ENCODE measurements around the gene FAR2. TPM values are rescaled to one million over a fixed set of nuclear protein-coding genes. Genes with fewer than 3 reads are reported as not detected.

The FAR2 gene
- total RNA-seq, 1 donor, result 10.5 TPM

DNA sequence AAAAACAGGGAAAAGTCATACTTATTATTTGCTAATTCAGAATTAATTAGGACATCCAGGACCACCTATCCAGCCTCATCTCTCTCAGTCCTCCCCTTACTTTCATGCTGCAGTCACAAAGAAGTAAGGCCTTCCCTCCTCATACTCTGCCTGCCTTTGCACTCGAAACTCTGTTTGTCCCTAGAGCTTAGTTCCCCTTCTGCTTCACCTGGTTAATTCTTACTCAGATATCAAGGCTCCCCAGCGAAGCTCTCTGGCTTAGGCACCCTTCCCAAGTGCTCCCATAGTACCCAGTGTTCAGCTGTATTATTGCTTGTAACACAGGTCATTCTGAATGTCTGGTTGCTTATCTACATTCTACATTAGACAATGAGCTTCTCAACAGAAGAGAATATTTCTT, 150.6 kb downstream of the FAR2 start:
- Histone ChIP-seq H3K4me3 (ENCODE audit: insufficient read depth, low read length) (no peak overlapping the region), H3K36me3 (ENCODE audit: insufficient read depth, low read length) (no peaks in the 10 kb centered on the region), H2AFZ (ENCODE audit: low read length) (no peak overlapping the region), H3K9me3 (ENCODE audit: low read depth, low read length) (no peaks in the 10 kb centered on the region), H3K27me3 (ENCODE audit: insufficient read depth, low read length) (no peaks in the 10 kb centered on the region), H4K20me1 (ENCODE audit: insufficient read depth, low read length) (no peaks in the 10 kb centered on the region), H3K27ac (ENCODE audit: low read depth, low read length) (no peak overlapping the region), H3K4me2 (ENCODE audit: insufficient read depth, low read length) (no peak overlapping the region), H3K4me1 (ENCODE audit: insufficient read depth, low read length) (no peaks in the 10 kb centered on the region), H3K79me2 (ENCODE audit: insufficient read depth, low read length) (no peaks in the 10 kb centered on the region)
- no peak for DNase-seq (ENCODE audit: insufficient read length, low spot score, missing footprints)
- TF ChIP-seq, protein P1, sequence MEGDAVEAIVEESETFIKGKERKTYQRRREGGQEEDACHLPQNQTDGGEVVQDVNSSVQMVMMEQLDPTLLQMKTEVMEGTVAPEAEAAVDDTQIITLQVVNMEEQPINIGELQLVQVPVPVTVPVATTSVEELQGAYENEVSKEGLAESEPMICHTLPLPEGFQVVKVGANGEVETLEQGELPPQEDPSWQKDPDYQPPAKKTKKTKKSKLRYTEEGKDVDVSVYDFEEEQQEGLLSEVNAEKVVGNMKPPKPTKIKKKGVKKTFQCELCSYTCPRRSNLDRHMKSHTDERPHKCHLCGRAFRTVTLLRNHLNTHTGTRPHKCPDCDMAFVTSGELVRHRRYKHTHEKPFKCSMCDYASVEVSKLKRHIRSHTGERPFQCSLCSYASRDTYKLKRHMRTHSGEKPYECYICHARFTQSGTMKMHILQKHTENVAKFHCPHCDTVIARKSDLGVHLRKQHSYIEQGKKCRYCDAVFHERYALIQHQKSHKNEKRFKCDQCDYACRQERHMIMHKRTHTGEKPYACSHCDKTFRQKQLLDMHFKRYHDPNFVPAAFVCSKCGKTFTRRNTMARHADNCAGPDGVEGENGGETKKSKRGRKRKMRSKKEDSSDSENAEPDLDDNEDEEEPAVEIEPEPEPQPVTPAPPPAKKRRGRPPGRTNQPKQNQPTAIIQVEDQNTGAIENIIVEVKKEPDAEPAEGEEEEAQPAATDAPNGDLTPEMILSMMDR (IDR thresholded peaks at IDR 0.05; ENCODE audit: extremely low read depth, low read depth, low read length), result no peak

DNA sequence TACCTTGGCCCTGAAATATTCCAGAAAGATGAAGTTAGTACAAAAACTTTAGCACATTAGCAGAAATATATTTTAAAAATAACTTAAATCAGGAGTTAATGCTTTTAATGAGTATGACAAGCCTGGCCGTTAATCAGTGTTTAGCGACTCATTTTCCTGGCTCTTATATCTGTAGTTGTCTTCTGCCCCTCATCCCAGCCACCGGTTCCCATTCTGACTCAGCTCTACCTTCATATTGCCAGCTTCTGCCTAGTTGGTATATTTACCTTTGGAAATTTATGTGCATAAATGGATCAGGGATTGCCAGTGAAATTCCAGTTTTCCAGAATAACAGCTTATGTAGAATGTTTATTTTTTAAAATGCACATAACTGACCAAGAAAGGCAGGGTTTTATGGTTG, 152.0 kb downstream of the FAR2 start:
- H3K36me3 ChIP-seq (ENCODE audit: insufficient read depth, low read length), result no peaks in the 10 kb centered on the region
- TF ChIP-seq, protein P1 (IDR thresholded peaks at IDR 0.05; ENCODE audit: extremely low read depth, low read depth, low read length), result no peak

DNA sequence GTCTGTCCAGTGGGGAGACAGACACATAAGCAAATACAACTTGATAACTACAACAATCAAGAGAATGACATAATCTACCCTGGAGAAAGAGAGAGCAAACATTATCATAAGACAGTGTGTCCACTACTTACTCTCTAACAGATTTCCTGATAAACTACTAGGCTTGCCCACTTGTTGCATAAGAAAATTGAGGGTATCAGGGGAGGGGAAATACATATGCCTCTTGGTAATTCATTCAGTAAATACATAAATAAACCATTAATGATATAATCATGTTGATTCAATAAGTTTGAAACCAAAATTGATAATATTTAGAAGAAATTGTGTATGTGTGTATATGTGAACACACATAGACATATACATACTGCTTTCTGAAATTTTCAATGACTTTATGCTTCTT, 155.3 kb downstream of the FAR2 start:
- H4K20me1 ChIP-seq (ENCODE audit: insufficient read depth, low read length), result no peaks in the 10 kb centered on the region
- H3K36me3 ChIP-seq (ENCODE audit: insufficient read depth, low read length), result no peaks in the 10 kb centered on the region
- DNase-seq (ENCODE audit: insufficient read length, low spot score, missing footprints), result no peak
- H3K4me3 ChIP-seq (ENCODE audit: insufficient read depth, low read length), result no peak overlapping the region
- no peaks in the 10 kb centered on the region for H3K79me2 ChIP-seq (ENCODE audit: insufficient read depth, low read length)
- no peak overlapping the region for H3K27ac ChIP-seq (ENCODE audit: low read depth, low read length)
- no peaks in the 10 kb centered on the region for H3K4me1 ChIP-seq (ENCODE audit: insufficient read depth, low read length)
- H2AFZ ChIP-seq (ENCODE audit: low read length), result no peak overlapping the region
- H3K9me3 ChIP-seq (ENCODE audit: low read depth, low read length), result no peaks in the 10 kb centered on the region
- TF ChIP-seq, protein P1 (IDR thresholded peaks at IDR 0.05; ENCODE audit: extremely low read depth, low read depth, low read length), result no peak
- no peak overlapping the region for H3K4me2 ChIP-seq (ENCODE audit: insufficient read depth, low read length)
- no peaks in the 10 kb centered on the region for H3K27me3 ChIP-seq (ENCODE audit: insufficient read depth, low read length)

More for the DNA sequence above, 152.0 kb downstream of the FAR2 start:
- H3K9me3 ChIP-seq (ENCODE audit: low read depth, low read length), result no peaks in the 10 kb centered on the region
- H3K4me1 ChIP-seq (ENCODE audit: insufficient read depth, low read length), result no peaks in the 10 kb centered on the region
- H3K4me3 ChIP-seq (ENCODE audit: insufficient read depth, low read length), result no peak overlapping the region
- H3K27ac ChIP-seq (ENCODE audit: low read depth, low read length), result no peak overlapping the region
- no peaks in the 10 kb centered on the region for H3K79me2 ChIP-seq (ENCODE audit: insufficient read depth, low read length)
- no peak overlapping the region for H2AFZ ChIP-seq (ENCODE audit: low read length)
- no peak overlapping the region for H3K4me2 ChIP-seq (ENCODE audit: insufficient read depth, low read length)
- H3K27me3 ChIP-seq (ENCODE audit: insufficient read depth, low read length), result no peaks in the 10 kb centered on the region
- DNase-seq (ENCODE audit: insufficient read length, low spot score, missing footprints), result no peak
- H4K20me1 ChIP-seq (ENCODE audit: insufficient read depth, low read length), result no peaks in the 10 kb centered on the region

DNA sequence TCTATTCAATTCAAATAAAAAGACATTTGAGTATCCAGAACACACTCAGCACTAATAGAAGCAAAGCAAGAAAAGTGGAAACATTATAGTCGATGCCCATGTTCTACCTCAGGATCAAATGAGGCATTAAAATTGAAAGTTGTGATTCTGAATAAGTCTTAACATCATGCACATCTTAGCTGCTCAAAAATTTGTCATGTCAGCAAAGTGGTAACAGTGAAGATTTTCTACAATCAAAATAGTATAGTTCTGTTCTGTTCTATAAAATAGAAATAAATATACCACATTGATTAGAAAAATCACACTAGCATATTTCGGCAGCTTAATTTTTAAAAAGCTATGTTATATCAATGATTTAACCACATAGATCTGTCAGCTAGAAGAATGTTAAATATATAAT, 157.2 kb downstream of the FAR2 start:
- H3K27me3 ChIP-seq (ENCODE audit: insufficient read depth, low read length), result no peaks in the 10 kb centered on the region
- no peaks in the 10 kb centered on the region for H3K4me1 ChIP-seq (ENCODE audit: insufficient read depth, low read length)
- no peaks in the 10 kb centered on the region for H3K9me3 ChIP-seq (ENCODE audit: low read depth, low read length)
- DNase-seq (ENCODE audit: insufficient read length, low spot score, missing footprints), result no peak
- H3K79me2 ChIP-seq (ENCODE audit: insufficient read depth, low read length), result no peaks in the 10 kb centered on the region
- TF ChIP-seq, protein P1 (IDR thresholded peaks at IDR 0.05; ENCODE audit: extremely low read depth, low read depth, low read length), result no peak
- no peak overlapping the region for H3K4me3 ChIP-seq (ENCODE audit: insufficient read depth, low read length)
- no peak overlapping the region for H3K4me2 ChIP-seq (ENCODE audit: insufficient read depth, low read length)
- no peak overlapping the region for H2AFZ ChIP-seq (ENCODE audit: low read length)
- H3K27ac ChIP-seq (ENCODE audit: low read depth, low read length), result no peak overlapping the region
- H4K20me1 ChIP-seq (ENCODE audit: insufficient read depth, low read length), result no peaks in the 10 kb centered on the region
- no peaks in the 10 kb centered on the region for H3K36me3 ChIP-seq (ENCODE audit: insufficient read depth, low read length)
